GM13976 (cell line): ENCODE data around the gene NFYA.

ENCODE experiments used
- DNase-seq: peaks from one replicate; pipeline ENCODE4 v3.0.0; 2012; ENCODE audit warnings: low spot score
- in situ Hi-C: fragments of 300-500 bp; cut with MboI; formaldehyde crosslinking; loops from one replicate; pipeline ENCODE4 v1.12.0; 2022; ENCODE audit warnings: low sequenced_read_pairs, mixed read lengths, inconsistent platforms; ENCODE audit not compliant: unreplicated experiment
- TF ChIP-seq, protein P1 (sequence below): IDR thresholded peaks from 2 replicates; pipeline ENCODE4 v1.5.1; 2012; ENCODE audit warnings: borderline replicate concordance, mild to moderate bottlenecking; ENCODE audit not compliant: insufficient read depth; ENCODE audit errors: extremely low read depth, missing control alignments, control extremely low read depth

NFYA gene

DNA sequence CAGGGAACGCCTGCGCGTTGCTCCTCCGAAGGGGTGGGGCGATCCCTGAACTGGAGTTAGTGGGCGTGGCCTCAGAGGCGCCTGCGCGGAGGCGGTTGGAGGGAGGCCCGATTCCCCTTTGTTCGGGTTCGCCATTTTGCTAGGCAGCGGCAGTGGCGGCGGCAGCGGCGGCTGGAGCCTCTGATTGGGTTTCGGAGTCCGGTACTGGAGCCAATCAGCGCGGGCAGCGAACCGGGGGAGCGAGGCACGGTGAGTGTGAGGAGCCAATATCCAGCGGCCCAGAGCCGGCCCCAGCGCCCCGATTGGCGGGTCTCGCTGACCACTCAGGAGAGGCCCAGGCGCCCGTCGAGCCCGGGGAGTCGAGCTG lies at the start of gene NFYA:
Gene NFYA, plus strand, starts transcription at position 139 of the 367 bp plus-strand sequence. CDS start 6,116 bp downstream, outside the sequence.
- TF ChIP-seq, protein P1, sequence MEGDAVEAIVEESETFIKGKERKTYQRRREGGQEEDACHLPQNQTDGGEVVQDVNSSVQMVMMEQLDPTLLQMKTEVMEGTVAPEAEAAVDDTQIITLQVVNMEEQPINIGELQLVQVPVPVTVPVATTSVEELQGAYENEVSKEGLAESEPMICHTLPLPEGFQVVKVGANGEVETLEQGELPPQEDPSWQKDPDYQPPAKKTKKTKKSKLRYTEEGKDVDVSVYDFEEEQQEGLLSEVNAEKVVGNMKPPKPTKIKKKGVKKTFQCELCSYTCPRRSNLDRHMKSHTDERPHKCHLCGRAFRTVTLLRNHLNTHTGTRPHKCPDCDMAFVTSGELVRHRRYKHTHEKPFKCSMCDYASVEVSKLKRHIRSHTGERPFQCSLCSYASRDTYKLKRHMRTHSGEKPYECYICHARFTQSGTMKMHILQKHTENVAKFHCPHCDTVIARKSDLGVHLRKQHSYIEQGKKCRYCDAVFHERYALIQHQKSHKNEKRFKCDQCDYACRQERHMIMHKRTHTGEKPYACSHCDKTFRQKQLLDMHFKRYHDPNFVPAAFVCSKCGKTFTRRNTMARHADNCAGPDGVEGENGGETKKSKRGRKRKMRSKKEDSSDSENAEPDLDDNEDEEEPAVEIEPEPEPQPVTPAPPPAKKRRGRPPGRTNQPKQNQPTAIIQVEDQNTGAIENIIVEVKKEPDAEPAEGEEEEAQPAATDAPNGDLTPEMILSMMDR, result no peak
- in situ Hi-C loops, result no loop called here
- DNase-seq, result no peak

DNA sequence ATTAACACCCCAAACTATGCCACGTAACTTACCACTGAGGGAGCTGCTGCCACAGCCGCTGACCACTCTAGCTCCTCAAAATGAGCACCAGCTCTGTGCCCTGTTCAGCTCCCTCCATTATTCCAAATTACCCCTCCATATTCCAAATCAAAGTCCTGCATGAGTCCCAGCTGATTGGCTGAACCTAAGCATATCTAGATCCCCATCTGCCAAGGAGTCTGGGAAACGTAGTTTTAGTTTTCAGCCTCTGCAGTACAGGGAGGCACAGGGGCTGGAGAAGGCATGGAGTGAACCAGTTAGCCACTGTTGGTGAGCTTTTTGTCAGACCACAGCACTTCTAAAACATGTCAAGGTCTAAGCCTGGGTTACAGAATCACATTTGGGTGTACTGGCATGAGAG lies 49.7 kb upstream of the NFYA start:
- DNase-seq, result no peak

DNA sequence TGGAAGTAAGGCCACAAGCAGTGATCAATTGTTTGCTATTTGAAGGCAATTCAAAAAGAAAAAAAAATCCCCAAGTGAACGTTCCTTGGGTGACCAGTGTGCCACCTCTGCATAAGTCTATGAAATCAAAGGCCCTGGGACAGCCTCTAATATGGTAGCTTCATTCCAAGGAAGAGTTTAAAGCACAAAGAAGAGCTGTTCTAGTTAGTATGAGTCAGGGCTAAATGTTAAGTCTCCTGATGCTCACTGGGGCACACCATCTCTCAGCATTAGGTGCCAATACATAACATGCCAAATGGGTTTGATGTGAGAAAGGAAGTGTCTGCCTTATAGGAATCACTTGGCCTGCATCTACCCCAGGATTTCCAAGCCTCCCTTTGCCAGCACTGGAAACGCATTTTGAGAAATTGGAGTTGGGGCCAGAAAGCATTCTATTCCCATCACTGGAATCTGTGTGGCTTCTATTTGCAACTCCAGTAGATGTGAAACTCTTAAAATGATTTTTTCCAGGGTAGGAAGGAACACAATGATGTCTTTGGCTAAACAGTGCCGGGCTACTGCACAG lies 46.7 kb upstream of the NFYA start:
- DNase-seq, result no peak
- TF ChIP-seq, protein P1, result no peak
- in situ Hi-C loops, result no loop called here

More for the DNA sequence above, 49.7 kb upstream of the NFYA start:
- TF ChIP-seq, protein P1, result no peak
- in situ Hi-C loops, result no loop called here

- TF ChIP-seq, protein P1, result no peak
- DNase-seq, result no peak
- in situ Hi-C loops, result no loop called here
Measured at GRCh38 chr6:41027241-41027640, 45.5 kb upstream of the NFYA start.

GRCh38 chr6:41027799-41028560 lies 44.8 kb upstream of the NFYA start:
- TF ChIP-seq, protein P1, result peak; percentile 100
- peak; percentile 94 for DNase-seq
- in situ Hi-C loops, result no loop called here

DNA sequence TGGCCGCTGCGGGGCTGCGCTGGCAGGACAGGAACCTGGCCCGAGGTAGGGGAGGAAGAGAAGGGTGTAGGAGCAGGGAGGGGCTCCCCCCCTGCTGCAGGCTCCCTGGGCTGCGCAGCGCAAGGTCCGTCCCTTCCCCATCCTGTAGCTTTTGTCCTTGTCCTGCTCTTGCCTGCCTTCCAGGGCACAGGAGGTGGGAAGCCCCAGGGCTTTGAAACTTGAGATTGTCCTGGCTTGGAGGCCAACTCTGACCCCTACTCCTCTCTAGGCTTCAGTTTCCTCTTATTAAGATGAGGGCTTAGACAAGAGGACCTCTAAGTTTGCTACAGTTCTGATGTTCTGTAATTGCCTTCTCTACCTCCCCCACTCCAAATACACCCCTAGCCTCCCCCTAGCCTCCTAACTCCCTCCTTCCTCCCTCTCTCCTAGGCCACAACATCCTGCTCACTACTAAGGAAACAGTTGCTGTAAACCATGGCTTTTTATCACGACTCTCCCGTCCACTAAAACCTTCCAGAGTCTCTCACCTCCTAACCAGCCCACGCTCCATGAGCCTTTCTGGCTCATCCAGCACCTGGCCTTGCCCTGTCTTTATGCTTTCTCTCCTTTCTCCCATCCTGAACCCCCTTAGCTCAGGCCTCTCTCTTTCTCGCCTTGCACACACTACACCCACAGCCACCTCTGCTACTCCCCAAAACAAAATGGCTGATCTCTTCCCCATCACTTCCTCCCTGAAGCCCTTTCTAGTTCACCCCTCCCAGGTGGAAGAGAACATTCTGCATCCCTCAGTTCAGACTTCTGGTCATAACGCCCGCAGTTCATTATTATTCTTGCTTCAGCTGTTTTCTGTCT lies 44.0 kb upstream of the NFYA start:
- no peak for DNase-seq
- TF ChIP-seq, protein P1, result no peak
- in situ Hi-C loops, result no loop called here
